Suprapubic skin (tissue), 4 donors: ENCODE data around the gene RPRD2. TPM values are rescaled to one million over a fixed set of nuclear protein-coding genes. Genes with fewer than 3 reads are reported as not detected.

Source experiments
- DNase-seq, 2 donors: peaks; one replicate each; pipeline ENCODE4 v3.0.0-alpha.2; 2019; ENCODE audit warnings: low spot score in 2 of 2
- H3K27ac ChIP-seq: fragments of 200-600 bp; sonication (generic); one replicate; pipeline ENCODE4 v1.5.1; 2019
- H3K27me3 ChIP-seq: fragments of 200-600 bp; sonication (generic); one replicate; pipeline ENCODE4 v1.5.1; 2019
- H3K36me3 ChIP-seq: fragments of 200-600 bp; sonication (generic); one replicate; pipeline ENCODE4 v1.5.1; 2019
- H3K4me1 ChIP-seq: fragments of 200-600 bp; sonication (generic); one replicate; pipeline ENCODE4 v1.5.1; 2019
- H3K4me3 ChIP-seq: fragments of 200-600 bp; sonication (generic); one replicate; pipeline ENCODE4 v1.5.1; 2019; ENCODE audit warnings: mild to moderate bottlenecking
- H3K9me3 ChIP-seq: fragments of 200-600 bp; sonication (generic); one replicate; pipeline ENCODE4 v1.5.1; 2019
- CTCF ChIP-seq, 2 donors: fragments of 200-600 bp in 1 of 2; fragments of 450-650 bp in 1 of 2; sonication (generic) in 1 of 2; IDR thresholded peaks; one replicate each; pipeline ENCODE4 v1.5.1; 2016 to 2019; ENCODE audit warnings: antibody characterized with exemption in 2 of 2, mild to moderate bottlenecking in 1 of 2, moderate library complexity in 1 of 2
- EP300 ChIP-seq: sonication (generic); formaldehyde crosslinking; IDR thresholded peaks from one replicate; pipeline ENCODE4 v1.6.1; 2017; ENCODE audit warnings: antibody characterized with exemption
- POLR2A ChIP-seq, 2 donors: fragments of 450-650 bp; IDR thresholded peaks; one replicate each; pipeline ENCODE4 v1.6.1; 2017; ENCODE audit warnings: antibody characterized with exemption in 2 of 2, mild to moderate bottlenecking in 2 of 2, moderate library complexity in 2 of 2
- POLR2AphosphoS5 ChIP-seq, 3 donors: sonication (generic); formaldehyde crosslinking; IDR thresholded peaks; one replicate each; pipeline ENCODE4 v1.6.1; 2017; ENCODE audit warnings: antibody characterized with exemption in 3 of 3
- WGBS: methylation state at CpG from one replicate; pipeline ENCODE4 v1.1.5; 2018; 5-methylcytosine and 5-hydroxymethylcytosine counted together
- total RNA-seq, 4 donors: library from RNA; depleted of rRNA; stranded (reverse); fragments of >200 nt; gene quantifications; one replicate each; pipeline ENCODE4 v1.1.0, GENCODE V29; 2016

RPRD2 gene
- total RNA-seq, 4 donors from 2014 or later = 22.2 to 39.0 (median 28.8) TPM

- Histone ChIP-seq H3K4me1 (no peaks in the 10 kb centered on the region), H3K27ac (no peak overlapping the region), H3K9me3 (no peaks in the 10 kb centered on the region), H3K36me3 (peaks cover 18% of the 10 kb centered on the region), H3K27me3 (no peaks in the 10 kb centered on the region), H3K4me3 (no peak overlapping the region)
- DNase-seq = no peak
- 94% methylated on average over 4 of the region's 4 CpGs for WGBS
- TF ChIP-seq EP300 = no peak
- TF ChIP-seq CTCF (IDR thresholded peaks at IDR 0.05) = no peak
- no peak for TF ChIP-seq POLR2A (IDR thresholded peaks at IDR 0.05)
- TF ChIP-seq POLR2AphosphoS5 (IDR thresholded peaks at IDR 0.05) = no peak
These were observed 50.6 kb downstream of the RPRD2 start for GRCh38 chr1:150414592-150414991.

GRCh38 chr1:150415800-150416199, 51.9 kb downstream of the RPRD2 start:
- WGBS = 88% methylated on average over 3 of the region's 3 CpGs
- Histone ChIP-seq H3K27ac (no peak overlapping the region), H3K9me3 (no peaks in the 10 kb centered on the region), H3K27me3 (no peaks in the 10 kb centered on the region), H3K4me3 (no peak overlapping the region), H3K36me3 (peaks cover 23% of the 10 kb centered on the region), H3K4me1 (no peaks in the 10 kb centered on the region)
- TF ChIP-seq CTCF (IDR thresholded peaks at IDR 0.05) (no peak), POLR2AphosphoS5 (IDR thresholded peaks at IDR 0.05) (no peak)
- no peak for DNase-seq

- H3K9me3 ChIP-seq = no peaks in the 10 kb centered on the region
- H3K4me1 ChIP-seq = no peaks in the 10 kb centered on the region
- H3K4me3 ChIP-seq = no peak overlapping the region
- WGBS = 90% methylated on average over 5 of the region's 5 CpGs
- H3K27ac ChIP-seq = no peak overlapping the region
- TF ChIP-seq POLR2AphosphoS5 (IDR thresholded peaks at IDR 0.05) (no peak), POLR2A (IDR thresholded peaks at IDR 0.05) (no peak), CTCF (IDR thresholded peaks at IDR 0.05) (no peak), EP300 (no peak)
- DNase-seq = no peak
- peaks cover 32% of the 10 kb centered on the region for H3K36me3 ChIP-seq
- H3K27me3 ChIP-seq = no peaks in the 10 kb centered on the region
These were observed 56.8 kb downstream of the RPRD2 start for GRCh38 chr1:150420560-150421265.

GRCh38 chr1:150422541-150422940, 58.6 kb downstream of the RPRD2 start:
- no peaks in the 10 kb centered on the region for H3K9me3 ChIP-seq
- no peak overlapping the region for H3K27ac ChIP-seq
- H3K27me3 ChIP-seq = no peaks in the 10 kb centered on the region
- no peak overlapping the region for H3K4me3 ChIP-seq
- no peak for TF ChIP-seq POLR2A (IDR thresholded peaks at IDR 0.05)
- TF ChIP-seq EP300 = no peak
- TF ChIP-seq CTCF (IDR thresholded peaks at IDR 0.05) = no peak
- TF ChIP-seq POLR2AphosphoS5 (IDR thresholded peaks at IDR 0.05) = no peak
- H3K36me3 ChIP-seq = peaks cover 32% of the 10 kb centered on the region
- 92% methylated on average over 2 of the region's 2 CpGs for WGBS
- H3K4me1 ChIP-seq = no peaks in the 10 kb centered on the region
- DNase-seq = no peak

- Histone ChIP-seq H3K36me3 (peaks cover 2% of the 10 kb centered on the region), H3K4me1 (no peaks in the 10 kb centered on the region), H3K4me3 (no peak overlapping the region), H3K27me3 (no peaks in the 10 kb centered on the region), H3K27ac (no peak overlapping the region), H3K9me3 (no peaks in the 10 kb centered on the region)
- DNase-seq = no peak
- 55% methylated on average over 3 of the region's 3 CpGs for WGBS
- TF ChIP-seq EP300 (no peak), POLR2AphosphoS5 (IDR thresholded peaks at IDR 0.05) (no peak), CTCF (IDR thresholded peaks at IDR 0.05) (no peak), POLR2A (IDR thresholded peaks at IDR 0.05) (no peak)
These were observed 65.9 kb downstream of the RPRD2 start for GRCh38 chr1:150429805-150430204.
